K562 (cell line): ENCODE data around the gene BCAR3. TPM values are rescaled to one million over a fixed set of nuclear protein-coding genes. Genes with fewer than 3 reads are reported as not detected.

Experiments
- ATAC-seq: fragments of 200-7000 bp; cut with Tn5 transposase; 3 replicates; pipeline ENCODE4 v1.9.1; 2020; ENCODE audit warnings: moderate library complexity
- BruUV-seq: library from RNA; stranded (reverse); fragments of 400-500 nt; replicated peaks from 2 replicates; lab custom pipeline; 2021; lab: Mats Ljungman, UMichigan
- CTCF ChIA-PET: fragments of 300-600 bp; formaldehyde crosslinking; extraction: SDS; loops from one replicate; lab custom pipeline; 2021; ENCODE audit warnings: low intra/inter-chr PET ratio; lab: Yijun Ruan, JAX
- POLR2A ChIA-PET: fragments of 300-600, 350-650 bp; sonication (Branson Sonifier 250); formaldehyde crosslinking; extraction: SDS; loops from one replicate; lab custom pipeline; 2021; ENCODE audit warnings: antibody characterized with exemption, inconsistent platforms; lab: Yijun Ruan, JAX
- DNase-seq, 4 experiments: peaks; one replicate each; pipeline versions ENCODE4 v3.0.0 to v3.0.0-alpha.2; 2011 to 2018; ENCODE audit warnings: low spot score in 3 of 4, mixed read lengths in 3 of 4; ENCODE audit errors: extremely low read depth in 1 of 4
- FAIRE-seq: peaks from 2 replicates; lab custom pipeline; 2011; peaks lifted over from hg19 to GRCh38; lab: Jason Lieb, UNC
- H2AFZ ChIP-seq: 2 replicates; pipeline ENCODE4 v1.6.0; 2011; ENCODE audit warnings: low read depth, low read length, control low read depth, inconsistent platforms
- H3K27ac ChIP-seq: fragments of 200-600 bp; 3 replicates; pipeline ENCODE4 v1.8.0; 2011; ENCODE audit warnings: low read depth, mild to moderate bottlenecking, control low read depth, inconsistent platforms, low read length, moderate library complexity, mixed read lengths; ENCODE audit errors: extremely low read depth
- H3K27me3 ChIP-seq, 2 experiments: fragments of 300-600 bp in 1 of 2; 2 replicates in 1 of 2; 3 replicates in 1 of 2; pipeline versions ENCODE4 v1.6.0 to v1.8.0; 2011; ENCODE audit warnings: inconsistent platforms in 2 of 2, low read length in 2 of 2, mild to moderate bottlenecking in 1 of 2, mixed read lengths in 1 of 2, moderate library complexity in 1 of 2; ENCODE audit not compliant: control insufficient read depth in 2 of 2, insufficient read depth in 2 of 2
- H3K36me3 ChIP-seq: fragments of 300-600 bp; 3 replicates; pipeline ENCODE4 v1.8.0; 2011; ENCODE audit warnings: mild to moderate bottlenecking, low read length, inconsistent platforms; ENCODE audit not compliant: control insufficient read depth, insufficient read depth
- H3K4me1 ChIP-seq, 2 experiments: fragments of 200-600 bp in 1 of 2; replicated peaks in 1 of 2; 2 replicates in 1 of 2; 3 replicates in 1 of 2; pipeline versions ENCODE4 v1.5.1 to v1.8.0; 2011; ENCODE audit warnings: inconsistent platforms in 2 of 2, low read length in 2 of 2, mild to moderate bottlenecking in 1 of 2, mixed read lengths in 1 of 2, moderate library complexity in 1 of 2; ENCODE audit not compliant: control insufficient read depth in 2 of 2, insufficient read depth in 2 of 2
- H3K4me2 ChIP-seq: 2 replicates; pipeline ENCODE4 v1.6.1; 2011; ENCODE audit warnings: low read length, control low read depth, inconsistent platforms, mixed read lengths; ENCODE audit not compliant: insufficient read depth
- H3K4me3 ChIP-seq: fragments of 200-600 bp; sonication (generic), shearing (Covaris generic); 2 replicates; pipeline ENCODE4 v1.5.1; 2016; ENCODE audit warnings: control low read depth, inconsistent platforms
- H3K79me2 ChIP-seq: fragments of 200-600 bp; 3 replicates; pipeline ENCODE4 v1.8.0; 2011; ENCODE audit warnings: low read length, inconsistent platforms; ENCODE audit not compliant: control insufficient read depth, insufficient read depth
- H3K9ac ChIP-seq, 2 experiments: 2 replicates each; pipeline versions ENCODE4 v1.6.0 to v1.6.1; 2011; ENCODE audit warnings: low read depth in 2 of 2, low read length in 2 of 2, control low read depth in 1 of 2, inconsistent platforms in 1 of 2, mild to moderate bottlenecking in 1 of 2, mixed read lengths in 1 of 2; ENCODE audit not compliant: insufficient read depth in 1 of 2
- H3K9me1 ChIP-seq: one replicate; pipeline ENCODE4 v1.6.0; 2011; ENCODE audit warnings: inconsistent platforms, mild to moderate bottlenecking, low read length, moderate library complexity; ENCODE audit not compliant: control insufficient read depth, insufficient read depth
- H3K9me3 ChIP-seq: replicated peaks from 2 replicates; pipeline ENCODE4 v1.5.1; 2011; ENCODE audit warnings: low read depth, low read length, inconsistent platforms; ENCODE audit not compliant: control insufficient read depth, insufficient read depth
- H4K20me1 ChIP-seq: replicated peaks from 2 replicates; pipeline ENCODE4 v1.6.1; 2011; ENCODE audit warnings: low read length, inconsistent platforms, mixed read lengths; ENCODE audit not compliant: control insufficient read depth, insufficient read depth
- ELF2 ChIP-seq: fragments of 250-450 bp; sonication (Bioruptor Pico); IDR thresholded peaks from 2 replicates; pipeline ENCODE4 v1.5.0; 2021; ENCODE audit warnings: mild to moderate bottlenecking
- MNT ChIP-seq, 2 experiments: fragments of 450-650 bp; conservative IDR thresholded peaks; 2 replicates each; pipeline ENCODE4 v1.6.1; 2017; ENCODE audit warnings: mild to moderate bottlenecking in 2 of 2, moderate library complexity in 2 of 2
- TSC22D4 ChIP-seq: fragments of 450-650 bp; IDR thresholded peaks from 2 replicates; pipeline ENCODE4 v1.6.1; 2016; ENCODE audit warnings: missing genetic modification characterization, missing biosample characterization, control low read depth
- WGBS: fragments of 100-300 bp; shearing (Covaris generic); methylation state at CpG from one replicate; pipeline ENCODE4 v1.1.6; 2016; ENCODE audit warnings: low coverage, mixed read lengths; ENCODE audit not compliant: insufficient coverage; ENCODE audit errors: missing lambda C conversion rate; 5-methylcytosine and 5-hydroxymethylcytosine counted together
- in situ Hi-C: fragments of 300-500 bp; cut with MboI; formaldehyde crosslinking; loops from 4 replicates; pipeline ENCODE4 v1.15.0; 2018; ENCODE audit warnings: inconsistent platforms, mixed read lengths
- intact Hi-C: fragments of 100-400 bp; cut with micrococcal nuclease; formaldehyde crosslinking; loops from 2 replicates; pipeline ENCODE4 v1.14.2; 2022
- polyA plus RNA-seq, 8 experiments: library from polyadenylated mRNA; depleted of rRNA in 4 of 8; stranded (reverse) in 5 of 8; unstranded in 3 of 8; fragments of >200 nt; fragmentation: Nextera tagmentation in 2 of 8; fragmentation: Illumina TruSeq in 1 of 8; extraction: Ambion mirVana in 2 of 8; extraction: Trizol in 1 of 8; gene quantifications; 2 replicates each; pipeline versions ENCODE4 v1.2.1 to v1.2.3, GENCODE V29; 2011 to 2014; ENCODE audit warnings: inconsistent platforms in 1 of 8, missing spikeins in 1 of 8
- total RNA-seq, 7 experiments: library from RNA; depleted of rRNA in 6 of 7; stranded (reverse); fragments of >200 nt in 6 of 7; fragmentation: Illumina TruSeq in 2 of 7; extraction: Trizol in 2 of 7; gene quantifications; 2 replicates each; pipeline versions ENCODE4 v1.2.1 to v1.2.3, GENCODE V29; 2011 to 2021; ENCODE audit warnings: low replicate concordance in 1 of 7
- TF ChIP-seq, protein P1 (sequence below): fragments of 250-450 bp; sonication (Bioruptor Pico); IDR thresholded peaks from 2 replicates; pipeline ENCODE4 v1.8.0; 2021; ENCODE audit warnings: moderate library complexity, mild to moderate bottlenecking, inconsistent platforms

The BCAR3 gene
- total and polyA plus RNA-seq, 9 of the 15 experiments (the other 6 are each of a cell fraction or from before 2014, with no cell fraction given), result 1.8 to 6.3 (median 3.8) TPM

GRCh38 chr1:93594603-93594880 lies 87.1 kb downstream of the BCAR3 start:
- no peak overlapping the region for H2AFZ ChIP-seq
- H3K4me3 ChIP-seq, result no peak overlapping the region
- ATAC-seq (no peak), FAIRE-seq (no peak), DNase-seq (no peak)
- no peak overlapping the region for H3K4me2 ChIP-seq
- no peaks in the 10 kb centered on the region for H3K36me3 ChIP-seq
- TF ChIP-seq MNT (conservative IDR thresholded peaks at IDR 0.05) (no peak), TSC22D4 (tag) (no peak), ELF2 (no peak)
- TF ChIP-seq, protein P1, sequence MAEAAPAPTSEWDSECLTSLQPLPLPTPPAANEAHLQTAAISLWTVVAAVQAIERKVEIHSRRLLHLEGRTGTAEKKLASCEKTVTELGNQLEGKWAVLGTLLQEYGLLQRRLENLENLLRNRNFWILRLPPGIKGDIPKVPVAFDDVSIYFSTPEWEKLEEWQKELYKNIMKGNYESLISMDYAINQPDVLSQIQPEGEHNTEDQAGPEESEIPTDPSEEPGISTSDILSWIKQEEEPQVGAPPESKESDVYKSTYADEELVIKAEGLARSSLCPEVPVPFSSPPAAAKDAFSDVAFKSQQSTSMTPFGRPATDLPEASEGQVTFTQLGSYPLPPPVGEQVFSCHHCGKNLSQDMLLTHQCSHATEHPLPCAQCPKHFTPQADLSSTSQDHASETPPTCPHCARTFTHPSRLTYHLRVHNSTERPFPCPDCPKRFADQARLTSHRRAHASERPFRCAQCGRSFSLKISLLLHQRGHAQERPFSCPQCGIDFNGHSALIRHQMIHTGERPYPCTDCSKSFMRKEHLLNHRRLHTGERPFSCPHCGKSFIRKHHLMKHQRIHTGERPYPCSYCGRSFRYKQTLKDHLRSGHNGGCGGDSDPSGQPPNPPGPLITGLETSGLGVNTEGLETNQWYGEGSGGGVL (CRISPR knock-in tag), result no peak
- H4K20me1 ChIP-seq, result no peaks in the 10 kb centered on the region
- ChIA-PET CTCF (no interaction called here), POLR2A (no interaction called here)
- no peaks in the 10 kb centered on the region for H3K9me1 ChIP-seq
- peaks cover 0 to 5% of the 10 kb centered on the region in 2 experiments for H3K4me1 ChIP-seq
- H3K79me2 ChIP-seq, result no peaks in the 10 kb centered on the region
- intact Hi-C loops (no loop called here), in situ Hi-C loops (no loop called here)
- no peak overlapping the region for H3K27ac ChIP-seq
- no TSS peak for BruUV-seq
- H3K9ac ChIP-seq, result no peak overlapping the region
- H3K9me3 ChIP-seq, result no peaks in the 10 kb centered on the region
- 0% methylated on average over 1 of the region's 1 CpG for WGBS
- peaks cover 18 to 33% of the 10 kb centered on the region in 2 experiments; a peak in 4 of 5 replicates for H3K27me3 ChIP-seq
